Measurements from ENCODE around the gene CSPG4. TPM values are rescaled to one million over a fixed set of nuclear protein-coding genes. Genes with fewer than 3 reads are reported as not detected.

Gene CSPG4
- total and polyA plus RNA-seq, 2 of the 13 experiments (the other 11 are each of a cell fraction or from before 2014, with no cell fraction given), result 0.01 to 0.04 TPM

DNA sequence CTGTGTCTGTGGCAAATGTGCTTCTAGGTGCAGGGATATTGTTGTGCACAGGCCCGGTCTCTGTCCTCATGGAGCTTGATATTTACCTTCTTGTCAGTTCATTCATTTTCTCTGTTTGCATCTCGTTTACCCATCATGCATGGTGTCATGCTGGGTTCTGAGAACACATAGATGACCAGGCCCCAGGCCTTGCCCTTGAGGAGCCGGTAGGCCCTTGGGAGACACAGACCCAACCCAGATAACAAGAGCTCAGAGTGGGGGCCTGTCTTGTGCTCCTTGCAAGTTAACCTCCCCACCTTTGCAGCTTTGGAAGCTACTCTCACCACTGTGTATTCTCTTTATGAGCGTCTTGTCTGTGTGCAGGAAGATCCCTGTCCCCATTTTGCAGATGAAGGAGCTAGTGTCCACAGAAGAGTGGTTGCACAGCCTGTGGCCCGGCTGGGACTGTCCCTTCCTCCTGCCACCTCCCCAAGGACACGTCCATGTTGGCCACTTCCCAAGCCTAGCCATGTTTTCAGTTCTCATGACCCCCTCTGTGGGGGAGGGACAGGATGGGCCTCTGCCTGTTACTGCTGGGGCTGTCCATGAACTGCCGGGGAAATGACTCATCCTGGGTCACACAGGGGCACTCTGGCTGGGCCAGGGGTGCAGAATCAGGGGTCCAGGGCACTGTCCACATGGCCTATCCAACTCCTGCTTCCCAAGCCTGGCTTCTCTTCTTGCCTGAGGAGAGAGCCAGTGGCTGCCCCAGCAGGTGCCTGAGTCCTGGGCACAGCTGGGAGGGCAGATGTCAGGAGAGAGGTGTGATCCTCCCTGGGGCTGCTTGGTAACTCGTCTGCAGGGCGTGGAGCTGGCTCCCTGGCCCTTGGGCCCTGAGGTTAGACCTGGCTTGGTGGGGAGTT is 61.5 kb downstream of the CSPG4 start (continued):
- no peak for TF ChIP-seq ZNF34 (CRISPR knock-in tag; IDR thresholded peaks at IDR 0.05; ENCODE audit: borderline replicate concordance)
- TF ChIP-seq CREM (IDR thresholded peaks at IDR 0.05), result peak; percentile 37; the same call in 1 of the 2 replicates
- TF ChIP-seq CREM (CRISPR knock-in tag; IDR thresholded peaks at IDR 0.05), result no peak
- TF ChIP-seq, protein P1, sequence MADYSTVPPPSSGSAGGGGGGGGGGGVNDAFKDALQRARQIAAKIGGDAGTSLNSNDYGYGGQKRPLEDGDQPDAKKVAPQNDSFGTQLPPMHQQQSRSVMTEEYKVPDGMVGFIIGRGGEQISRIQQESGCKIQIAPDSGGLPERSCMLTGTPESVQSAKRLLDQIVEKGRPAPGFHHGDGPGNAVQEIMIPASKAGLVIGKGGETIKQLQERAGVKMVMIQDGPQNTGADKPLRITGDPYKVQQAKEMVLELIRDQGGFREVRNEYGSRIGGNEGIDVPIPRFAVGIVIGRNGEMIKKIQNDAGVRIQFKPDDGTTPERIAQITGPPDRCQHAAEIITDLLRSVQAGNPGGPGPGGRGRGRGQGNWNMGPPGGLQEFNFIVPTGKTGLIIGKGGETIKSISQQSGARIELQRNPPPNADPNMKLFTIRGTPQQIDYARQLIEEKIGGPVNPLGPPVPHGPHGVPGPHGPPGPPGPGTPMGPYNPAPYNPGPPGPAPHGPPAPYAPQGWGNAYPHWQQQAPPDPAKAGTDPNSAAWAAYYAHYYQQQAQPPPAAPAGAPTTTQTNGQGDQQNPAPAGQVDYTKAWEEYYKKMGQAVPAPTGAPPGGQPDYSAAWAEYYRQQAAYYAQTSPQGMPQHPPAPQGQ (CRISPR knock-in tag; IDR thresholded peaks at IDR 0.05; ENCODE audit: borderline replicate concordance), result no peak
- TF ChIP-seq, protein P2, sequence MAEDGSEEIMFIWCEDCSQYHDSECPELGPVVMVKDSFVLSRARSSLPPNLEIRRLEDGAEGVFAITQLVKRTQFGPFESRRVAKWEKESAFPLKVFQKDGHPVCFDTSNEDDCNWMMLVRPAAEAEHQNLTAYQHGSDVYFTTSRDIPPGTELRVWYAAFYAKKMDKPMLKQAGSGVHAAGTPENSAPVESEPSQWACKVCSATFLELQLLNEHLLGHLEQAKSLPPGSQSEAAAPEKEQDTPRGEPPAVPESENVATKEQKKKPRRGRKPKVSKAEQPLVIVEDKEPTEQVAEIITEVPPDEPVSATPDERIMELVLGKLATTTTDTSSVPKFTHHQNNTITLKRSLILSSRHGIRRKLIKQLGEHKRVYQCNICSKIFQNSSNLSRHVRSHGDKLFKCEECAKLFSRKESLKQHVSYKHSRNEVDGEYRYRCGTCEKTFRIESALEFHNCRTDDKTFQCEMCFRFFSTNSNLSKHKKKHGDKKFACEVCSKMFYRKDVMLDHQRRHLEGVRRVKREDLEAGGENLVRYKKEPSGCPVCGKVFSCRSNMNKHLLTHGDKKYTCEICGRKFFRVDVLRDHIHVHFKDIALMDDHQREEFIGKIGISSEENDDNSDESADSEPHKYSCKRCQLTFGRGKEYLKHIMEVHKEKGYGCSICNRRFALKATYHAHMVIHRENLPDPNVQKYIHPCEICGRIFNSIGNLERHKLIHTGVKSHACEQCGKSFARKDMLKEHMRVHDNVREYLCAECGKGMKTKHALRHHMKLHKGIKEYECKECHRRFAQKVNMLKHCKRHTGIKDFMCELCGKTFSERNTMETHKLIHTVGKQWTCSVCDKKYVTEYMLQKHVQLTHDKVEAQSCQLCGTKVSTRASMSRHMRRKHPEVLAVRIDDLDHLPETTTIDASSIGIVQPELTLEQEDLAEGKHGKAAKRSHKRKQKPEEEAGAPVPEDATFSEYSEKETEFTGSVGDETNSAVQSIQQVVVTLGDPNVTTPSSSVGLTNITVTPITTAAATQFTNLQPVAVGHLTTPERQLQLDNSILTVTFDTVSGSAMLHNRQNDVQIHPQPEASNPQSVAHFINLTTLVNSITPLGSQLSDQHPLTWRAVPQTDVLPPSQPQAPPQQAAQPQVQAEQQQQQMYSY (CRISPR knock-in tag; IDR thresholded peaks at IDR 0.05), result peak; percentile 73; the same call in 1 of the 2 replicates
- TF ChIP-seq, protein P3, sequence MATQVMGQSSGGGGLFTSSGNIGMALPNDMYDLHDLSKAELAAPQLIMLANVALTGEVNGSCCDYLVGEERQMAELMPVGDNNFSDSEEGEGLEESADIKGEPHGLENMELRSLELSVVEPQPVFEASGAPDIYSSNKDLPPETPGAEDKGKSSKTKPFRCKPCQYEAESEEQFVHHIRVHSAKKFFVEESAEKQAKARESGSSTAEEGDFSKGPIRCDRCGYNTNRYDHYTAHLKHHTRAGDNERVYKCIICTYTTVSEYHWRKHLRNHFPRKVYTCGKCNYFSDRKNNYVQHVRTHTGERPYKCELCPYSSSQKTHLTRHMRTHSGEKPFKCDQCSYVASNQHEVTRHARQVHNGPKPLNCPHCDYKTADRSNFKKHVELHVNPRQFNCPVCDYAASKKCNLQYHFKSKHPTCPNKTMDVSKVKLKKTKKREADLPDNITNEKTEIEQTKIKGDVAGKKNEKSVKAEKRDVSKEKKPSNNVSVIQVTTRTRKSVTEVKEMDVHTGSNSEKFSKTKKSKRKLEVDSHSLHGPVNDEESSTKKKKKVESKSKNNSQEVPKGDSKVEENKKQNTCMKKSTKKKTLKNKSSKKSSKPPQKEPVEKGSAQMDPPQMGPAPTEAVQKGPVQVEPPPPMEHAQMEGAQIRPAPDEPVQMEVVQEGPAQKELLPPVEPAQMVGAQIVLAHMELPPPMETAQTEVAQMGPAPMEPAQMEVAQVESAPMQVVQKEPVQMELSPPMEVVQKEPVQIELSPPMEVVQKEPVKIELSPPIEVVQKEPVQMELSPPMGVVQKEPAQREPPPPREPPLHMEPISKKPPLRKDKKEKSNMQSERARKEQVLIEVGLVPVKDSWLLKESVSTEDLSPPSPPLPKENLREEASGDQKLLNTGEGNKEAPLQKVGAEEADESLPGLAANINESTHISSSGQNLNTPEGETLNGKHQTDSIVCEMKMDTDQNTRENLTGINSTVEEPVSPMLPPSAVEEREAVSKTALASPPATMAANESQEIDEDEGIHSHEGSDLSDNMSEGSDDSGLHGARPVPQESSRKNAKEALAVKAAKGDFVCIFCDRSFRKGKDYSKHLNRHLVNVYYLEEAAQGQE (IDR thresholded peaks at IDR 0.05; ENCODE audit: borderline replicate concordance in 1 of 2, low read depth in 1 of 2, low read length in 2 of 2), result no peak
- TF ChIP-seq ZNF747 (CRISPR knock-in tag; IDR thresholded peaks at IDR 0.05; ENCODE audit: borderline replicate concordance), result 0 out of 2 replicates have a peak, but pooled peaks have one; percentile 5
- TF ChIP-seq FOXA1 (IDR thresholded peaks at IDR 0.05), result no peak
- peak; percentile 16; the same call in 1 of the 2 replicates for TF ChIP-seq FOXA1 (CRISPR knock-in tag; IDR thresholded peaks at IDR 0.05)
- TF ChIP-seq ZNF558 (CRISPR knock-in tag; IDR thresholded peaks at IDR 0.05; ENCODE audit: borderline replicate concordance), result no peak
- TF ChIP-seq ZMAT3 (CRISPR knock-in tag; conservative IDR thresholded peaks at IDR 0.05), result no peak
- no peak for TF ChIP-seq MYNN (CRISPR knock-in tag; IDR thresholded peaks at IDR 0.05; ENCODE audit: low read depth)
- no peak for TF ChIP-seq CCDC6 (CRISPR knock-in tag; IDR thresholded peaks at IDR 0.05)
- TF ChIP-seq JUND (CRISPR knock-in tag; IDR thresholded peaks at IDR 0.05), result peak; percentile 98
- TF ChIP-seq MED1 (CRISPR knock-in tag; IDR thresholded peaks at IDR 0.05), result peak; percentile 91
- no peak for TF ChIP-seq KMT2B (CRISPR knock-in tag; IDR thresholded peaks at IDR 0.05)
- TF ChIP-seq DPF2 (CRISPR knock-in tag; IDR thresholded peaks at IDR 0.05; ENCODE audit: borderline replicate concordance, low read depth), result no peak
- TF ChIP-seq POLR2G (IDR thresholded peaks at IDR 0.05; ENCODE audit: low read depth, low read length), result no peak
- no peak; the same call in 1 of the 2 replicates for TF ChIP-seq TARDBP (CRISPR knock-in tag; IDR thresholded peaks at IDR 0.05)
- peak; percentile 43; the same call in 1 of the 2 replicates for TF ChIP-seq RCOR2 (CRISPR knock-in tag; IDR thresholded peaks at IDR 0.05)

All from HepG2 (cell line).